Calu3 (cell line): ENCODE data around the gene CCDC167. TPM values are rescaled to one million over a fixed set of nuclear protein-coding genes. Genes with fewer than 3 reads are reported as not detected.

Experiments
- BruUV-seq: library from RNA; stranded (reverse); fragments of 400-500 nt; replicated peaks from 2 replicates; lab custom pipeline; 2021; lab: Mats Ljungman, UMichigan
- CTCF ChIA-PET: fragments of 300-600 bp; sonication (Branson Sonifier 250); formaldehyde crosslinking; loops from one replicate; lab custom pipeline; 2022; ENCODE audit warnings: antibody characterized with exemption; lab: Charles Lee
- DNase-seq: peaks from one replicate; pipeline ENCODE4 v3.0.0; 2022
- H3K27ac Mint-ChIP-seq: one replicate; pipeline ENCODE4 v1.8.0; 2022; ENCODE audit warnings: mixed read lengths; ENCODE audit not compliant: unreplicated experiment
- H3K27me3 Mint-ChIP-seq: one replicate; pipeline ENCODE4 v1.8.0; 2022; ENCODE audit warnings: mixed read lengths; ENCODE audit not compliant: unreplicated experiment
- H3K36me3 Mint-ChIP-seq: one replicate; pipeline ENCODE4 v1.8.0; 2022; ENCODE audit warnings: mild to moderate bottlenecking, moderate library complexity, mixed read lengths; ENCODE audit not compliant: insufficient read depth, unreplicated experiment
- H3K4me1 Mint-ChIP-seq: one replicate; pipeline ENCODE4 v1.8.0; 2022; ENCODE audit warnings: mild to moderate bottlenecking, low read depth, mixed read lengths; ENCODE audit not compliant: unreplicated experiment
- H3K4me3 Mint-ChIP-seq: one replicate; pipeline ENCODE4 v1.8.0; 2022; ENCODE audit warnings: mild to moderate bottlenecking, low read depth, moderate library complexity, mixed read lengths; ENCODE audit not compliant: unreplicated experiment
- H3K9me3 Mint-ChIP-seq: one replicate; pipeline ENCODE4 v1.8.0; 2022; ENCODE audit warnings: low read depth, mixed read lengths; ENCODE audit not compliant: unreplicated experiment
- intact Hi-C: fragments of 100-400 bp; cut with micrococcal nuclease; formaldehyde crosslinking; loops from one replicate; pipeline ENCODE4 v1.10.0; 2022; ENCODE audit not compliant: unreplicated experiment
- total RNA-seq: library from RNA; stranded (reverse); gene quantifications from 2 replicates; pipeline ENCODE4 v1.2.3, GENCODE V29; 2022
- TF ChIP-seq, protein P1 (sequence below): fragments of 200-600 bp; IDR thresholded peaks from one replicate; pipeline ENCODE4 v1.8.0; 2022; ENCODE audit warnings: antibody characterized with exemption; ENCODE audit not compliant: unreplicated experiment

Gene CCDC167
- total RNA-seq, 1 experiment from 2014 or later, result 40.2 TPM

DNA sequence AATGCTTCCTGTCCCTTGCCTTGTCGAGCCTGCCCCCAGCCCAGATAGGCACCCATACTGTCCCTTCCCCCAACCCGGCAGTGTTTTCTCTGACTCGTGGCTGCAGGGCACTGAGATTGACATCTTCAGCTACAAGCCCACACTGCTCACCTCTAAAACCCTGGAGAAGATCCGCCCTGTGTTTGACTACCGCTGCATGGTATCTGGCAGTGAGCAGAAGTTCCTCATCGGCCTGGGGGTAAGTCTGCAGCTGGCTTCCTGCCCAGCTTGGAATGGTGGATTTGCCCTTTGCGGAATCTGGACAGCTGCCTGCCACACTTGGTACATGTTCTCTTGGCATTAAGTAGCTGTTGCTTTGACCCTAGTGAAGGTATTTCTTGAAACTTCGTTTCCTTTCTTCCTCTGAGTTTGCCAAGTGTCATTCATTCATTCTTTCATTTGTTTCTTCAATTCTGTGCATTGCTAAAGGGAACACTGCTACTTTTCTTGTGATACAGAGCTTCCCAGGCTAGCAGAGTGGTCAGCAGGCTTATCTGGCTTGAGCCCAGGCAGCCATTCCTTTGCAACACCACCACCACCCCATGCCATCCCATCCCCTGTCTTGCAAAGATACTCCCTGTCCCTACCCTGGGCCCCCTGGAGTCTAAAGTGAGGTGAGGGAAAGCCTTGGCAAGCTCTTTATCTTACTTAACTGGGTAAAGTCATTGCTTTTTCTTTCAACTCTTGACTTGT is 26.2 kb downstream of the CCDC167 start:
- CTCF ChIA-PET, result no interaction called here
- H3K9me3 Mint-ChIP-seq, result no peaks in the 10 kb centered on the region
- no TSS peak for BruUV-seq
- peaks cover 10% of the 10 kb centered on the region for H3K36me3 Mint-ChIP-seq
- TF ChIP-seq, protein P1, sequence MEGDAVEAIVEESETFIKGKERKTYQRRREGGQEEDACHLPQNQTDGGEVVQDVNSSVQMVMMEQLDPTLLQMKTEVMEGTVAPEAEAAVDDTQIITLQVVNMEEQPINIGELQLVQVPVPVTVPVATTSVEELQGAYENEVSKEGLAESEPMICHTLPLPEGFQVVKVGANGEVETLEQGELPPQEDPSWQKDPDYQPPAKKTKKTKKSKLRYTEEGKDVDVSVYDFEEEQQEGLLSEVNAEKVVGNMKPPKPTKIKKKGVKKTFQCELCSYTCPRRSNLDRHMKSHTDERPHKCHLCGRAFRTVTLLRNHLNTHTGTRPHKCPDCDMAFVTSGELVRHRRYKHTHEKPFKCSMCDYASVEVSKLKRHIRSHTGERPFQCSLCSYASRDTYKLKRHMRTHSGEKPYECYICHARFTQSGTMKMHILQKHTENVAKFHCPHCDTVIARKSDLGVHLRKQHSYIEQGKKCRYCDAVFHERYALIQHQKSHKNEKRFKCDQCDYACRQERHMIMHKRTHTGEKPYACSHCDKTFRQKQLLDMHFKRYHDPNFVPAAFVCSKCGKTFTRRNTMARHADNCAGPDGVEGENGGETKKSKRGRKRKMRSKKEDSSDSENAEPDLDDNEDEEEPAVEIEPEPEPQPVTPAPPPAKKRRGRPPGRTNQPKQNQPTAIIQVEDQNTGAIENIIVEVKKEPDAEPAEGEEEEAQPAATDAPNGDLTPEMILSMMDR, result no peak
- intact Hi-C loops, result no loop called here
- H3K4me3 Mint-ChIP-seq, result no peak overlapping the region
- no peak overlapping the region for H3K27ac Mint-ChIP-seq
- H3K27me3 Mint-ChIP-seq, result no peaks in the 10 kb centered on the region
- no peak for DNase-seq
- no peaks in the 10 kb centered on the region for H3K4me1 Mint-ChIP-seq

DNA sequence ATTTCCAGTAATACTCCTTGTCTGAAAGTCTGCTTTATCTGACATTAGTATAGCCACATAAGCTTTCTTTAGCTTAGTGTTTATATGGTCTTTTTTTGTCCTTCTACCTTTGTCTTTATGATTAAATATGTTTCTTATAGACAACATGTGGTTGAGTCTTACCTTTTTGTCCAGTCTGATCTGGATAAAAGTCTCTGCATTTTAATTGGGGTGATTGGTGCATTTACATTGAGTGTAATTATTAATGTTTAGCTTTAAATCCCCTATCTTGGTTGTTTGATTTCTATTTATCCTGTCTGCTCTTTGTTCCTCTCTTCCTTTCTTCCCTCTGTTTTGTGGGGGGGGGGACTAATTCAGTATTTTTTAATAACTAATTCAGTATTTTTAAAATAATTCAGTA is 32.0 kb downstream of the CCDC167 start:
- BruUV-seq, result no TSS peak
- no peak overlapping the region for H3K27ac Mint-ChIP-seq
- no peaks in the 10 kb centered on the region for H3K4me1 Mint-ChIP-seq
- TF ChIP-seq, protein P1, result no peak
- no peak for DNase-seq
- H3K36me3 Mint-ChIP-seq, result peaks cover 8% of the 10 kb centered on the region
- CTCF ChIA-PET, result interaction anchor here (0.6 kb wide), 2 partner anchors 43 to 68 kb away, joined by 3 to 6 read pairs; no protein-coding TSS in a partner anchor
- peaks cover 3% of the 10 kb centered on the region for H3K9me3 Mint-ChIP-seq
- no peaks in the 10 kb centered on the region for H3K27me3 Mint-ChIP-seq
- intact Hi-C loops, result no loop called here
- H3K4me3 Mint-ChIP-seq, result no peak overlapping the region

DNA sequence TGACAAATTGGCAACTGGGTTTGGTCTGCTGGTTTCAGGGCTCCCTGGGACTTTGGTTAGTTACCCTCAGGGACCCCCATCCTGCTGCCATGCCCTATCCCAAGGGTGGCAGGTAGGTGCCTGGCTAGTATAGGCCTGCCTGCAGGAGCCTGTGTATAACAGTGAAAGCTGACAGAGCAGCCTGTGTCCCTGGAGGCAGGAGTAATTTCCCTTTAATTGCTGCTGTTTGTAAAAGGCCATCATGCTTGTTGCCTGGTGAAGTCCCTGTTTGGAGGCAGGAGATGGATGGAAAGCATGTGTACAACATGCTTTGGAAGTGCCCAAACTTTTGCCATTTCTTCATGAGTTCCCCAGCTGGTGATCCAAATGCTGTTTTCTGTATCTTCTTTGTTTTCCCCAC is 36.6 kb downstream of the CCDC167 start:
- TF ChIP-seq, protein P1, result no peak
- no peaks in the 10 kb centered on the region for H3K27me3 Mint-ChIP-seq
- H3K27ac Mint-ChIP-seq, result no peak overlapping the region
- BruUV-seq, result no TSS peak
- CTCF ChIA-PET, result no interaction called here
- DNase-seq, result no peak
- peaks cover 3% of the 10 kb centered on the region for H3K9me3 Mint-ChIP-seq
- intact Hi-C loops, result no loop called here
- H3K36me3 Mint-ChIP-seq, result peaks cover 6% of the 10 kb centered on the region
- H3K4me3 Mint-ChIP-seq, result no peak overlapping the region
- H3K4me1 Mint-ChIP-seq, result no peaks in the 10 kb centered on the region

DNA sequence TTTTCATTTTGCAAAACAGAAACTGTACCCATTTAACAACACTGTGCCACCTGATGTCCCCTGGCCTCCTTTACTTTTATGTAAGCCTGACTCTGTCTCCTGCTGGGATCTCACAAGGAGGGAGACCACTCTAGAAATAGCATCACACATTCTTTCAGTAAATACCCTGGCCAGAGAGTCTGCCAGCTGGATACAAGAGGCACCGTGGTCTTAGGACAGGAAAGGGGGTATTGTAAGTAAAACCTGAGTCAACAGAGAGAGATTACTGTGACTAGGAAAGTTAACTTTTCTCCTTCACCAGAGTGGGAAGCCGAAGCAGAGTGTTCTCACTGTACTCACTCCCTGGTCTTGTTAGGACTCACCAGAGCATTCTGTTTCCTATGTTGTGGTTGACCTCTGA is 38.9 kb downstream of the CCDC167 start:
- no peak overlapping the region for H3K4me3 Mint-ChIP-seq
- CTCF ChIA-PET, result no interaction called here
- H3K27me3 Mint-ChIP-seq, result no peaks in the 10 kb centered on the region

More for the DNA sequence above, 38.9 kb downstream of the CCDC167 start:
- Mint-ChIP-seq H3K36me3 (peaks cover 13% of the 10 kb centered on the region), H3K27ac (no peak overlapping the region), H3K9me3 (no peaks in the 10 kb centered on the region), H3K4me1 (no peaks in the 10 kb centered on the region)
- DNase-seq, result no peak
- no TSS peak for BruUV-seq
- TF ChIP-seq, protein P1, result no peak
- intact Hi-C loops, result no loop called here
